Neutrophil (primary cell): ENCODE measurements around the gene TFPI2.

Experiments
- H3K27ac ChIP-seq: fragments of 200-600 bp; sonication (generic); 2 replicates; pipeline ENCODE4 v1.5.1; 2016; ENCODE audit warnings: mild to moderate bottlenecking, moderate library complexity
- H3K27me3 ChIP-seq: fragments of 200-600 bp; sonication (generic); 2 replicates; pipeline ENCODE4 v1.6.0; 2016; ENCODE audit warnings: mild to moderate bottlenecking
- H3K36me3 ChIP-seq: fragments of 200-600 bp; sonication (generic); 2 replicates; pipeline ENCODE4 v1.5.1; 2017
- H3K4me1 ChIP-seq, 2 experiments: fragments of 200-600 bp in 1 of 2; sonication (generic) in 1 of 2; 1 replicate in 1 of 2; 2 replicates in 1 of 2; pipeline versions ENCODE4 v1.5.1 to v1.6.1; 2013 to 2016; ENCODE audit warnings: low read depth in 1 of 2, low read length in 1 of 2, mild to moderate bottlenecking in 1 of 2, moderate library complexity in 1 of 2; ENCODE audit not compliant: control insufficient read depth in 1 of 2, insufficient read depth in 1 of 2
- H3K4me3 ChIP-seq, 2 experiments: fragments of 200-600 bp in 1 of 2; sonication (generic) in 1 of 2; 1 replicate in 1 of 2; 2 replicates in 1 of 2; pipeline ENCODE4 v1.5.1; 2013 to 2016; ENCODE audit warnings: low read depth in 1 of 2, low read length in 1 of 2, mild to moderate bottlenecking in 1 of 2, moderate library complexity in 1 of 2
- H3K9me3 ChIP-seq: fragments of 200-600 bp; sonication (generic); 2 replicates; pipeline ENCODE4 v1.5.1; 2016
- CTCF ChIP-seq: fragments of 200-600 bp; sonication (generic); IDR thresholded peaks from 2 replicates; pipeline ENCODE4 v1.5.1; 2016; ENCODE audit warnings: antibody characterized with exemption

Gene TFPI2

GRCh38 chr7:93910076-93910994 lies 19.8 kb upstream of the TFPI2 start:
- no peaks in the 10 kb centered on the region for H3K9me3 ChIP-seq
- no peak overlapping the region for H3K27ac ChIP-seq
- peaks cover 14% of the 10 kb centered on the region for H3K27me3 ChIP-seq
- H3K36me3 ChIP-seq, result no peaks in the 10 kb centered on the region
- no peaks in the 10 kb centered on the region for H3K4me1 ChIP-seq
- no peak for TF ChIP-seq CTCF
- no peak overlapping the region for H3K4me3 ChIP-seq

DNA sequence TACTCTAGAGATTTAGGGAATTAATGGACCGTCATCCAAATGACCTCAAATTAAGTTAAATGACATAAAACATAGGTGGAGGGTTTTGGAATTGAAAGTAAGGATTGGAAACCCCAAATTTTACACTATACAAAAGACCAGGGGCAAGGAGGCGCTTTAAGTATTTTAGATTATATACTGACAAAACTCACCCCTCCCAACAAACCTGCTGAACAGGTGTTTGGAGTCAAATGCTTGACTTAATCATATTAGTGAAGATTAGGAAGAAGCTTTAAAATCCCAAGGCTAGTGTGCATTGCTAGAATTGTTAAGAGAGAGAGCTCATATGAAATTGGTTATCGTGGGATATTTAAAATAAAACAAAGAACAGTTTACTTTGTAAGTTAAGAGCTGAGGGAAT lies 15.7 kb upstream of the TFPI2 start, which contains the start of gene GNGT1:
TSS of gene GNGT1 (plus strand) at position 301 of the 400 bp plus-strand sequence. CDS start 180 bp downstream, outside the sequence.
- peaks cover 9% of the 10 kb centered on the region for H3K27me3 ChIP-seq
- no peak within 1 kb of the TSS for H3K27ac ChIP-seq
- TF ChIP-seq CTCF, result no peak
- H3K9me3 ChIP-seq, result no peaks in the 10 kb centered on the region
- no peak within 1 kb of the TSS for H3K4me3 ChIP-seq
- no peaks in the 10 kb centered on the region for H3K4me1 ChIP-seq
- no peaks in the 10 kb centered on the region for H3K36me3 ChIP-seq

GRCh38 chr7:93902777-93903423 lies 12.3 kb upstream of the TFPI2 start:
- H3K4me3 ChIP-seq, result no peak overlapping the region
- no peak for TF ChIP-seq CTCF
- no peaks in the 10 kb centered on the region for H3K9me3 ChIP-seq
- H3K36me3 ChIP-seq, result no peaks in the 10 kb centered on the region
- H3K4me1 ChIP-seq, result no peaks in the 10 kb centered on the region
- peaks cover 4% of the 10 kb centered on the region for H3K27me3 ChIP-seq
- no peak overlapping the region for H3K27ac ChIP-seq

- Histone ChIP-seq H3K4me1 (no peaks in the 10 kb centered on the region), H3K36me3 (no peaks in the 10 kb centered on the region), H3K9me3 (no peaks in the 10 kb centered on the region), H3K27ac (no peak overlapping the region), H3K27me3 (peaks cover 2% of the 10 kb centered on the region), H3K4me3 (no peak overlapping the region)
- TF ChIP-seq CTCF, result no peak
Observed at GRCh38 chr7:93897680-93898079, 7.1 kb upstream of the TFPI2 start.

- TF ChIP-seq CTCF, result no peak
- H3K4me1 ChIP-seq, result no peaks in the 10 kb centered on the region
- H3K4me3 ChIP-seq, result no peak overlapping the region
- peaks cover 19% of the 10 kb centered on the region for H3K27me3 ChIP-seq
- no peaks in the 10 kb centered on the region for H3K9me3 ChIP-seq
- no peak overlapping the region for H3K27ac ChIP-seq
- no peaks in the 10 kb centered on the region for H3K36me3 ChIP-seq
Observed at GRCh38 chr7:93895859-93896600, 5.5 kb upstream of the TFPI2 start.
